ENCODE measurements around the gene CEP76. TPM values are rescaled to one million over a fixed set of nuclear protein-coding genes. Genes with fewer than 3 reads are reported as not detected.
"Not testable (repeated sequence)": the region's sequence is repeated elsewhere in the genome, so short reads cannot be mapped to it uniquely, and the experiment has no call there.

Gene CEP76
- total and polyA plus RNA-seq, 5 donors: 2.3 to 4.2 (median 3.6) TPM

DNA sequence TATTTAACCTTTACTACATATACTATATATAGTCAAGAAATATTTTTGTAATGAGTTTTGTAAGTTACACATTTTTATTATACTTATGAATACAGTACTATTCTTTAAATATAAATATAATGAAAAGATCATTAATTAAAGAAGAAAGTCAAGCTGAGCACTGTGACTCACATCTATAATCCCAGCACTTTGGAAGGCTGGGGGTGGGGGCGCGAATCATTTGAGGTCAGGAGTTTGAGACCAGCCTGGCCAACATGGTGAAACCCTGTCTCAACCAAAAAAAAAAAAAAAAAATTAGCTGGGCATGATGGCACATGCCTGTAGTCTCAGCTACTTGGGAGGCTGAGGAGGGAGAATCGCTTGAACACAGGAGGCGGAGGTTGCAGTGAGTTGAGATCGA, 58.8 kb downstream of the CEP76 start:
- H3K4me3 ChIP-seq (ENCODE audit: low read length); intact Hi-C loops (cut with DNase I); ATAC-seq; H3K9me3 ChIP-seq (ENCODE audit: control insufficient read depth, low read length); H3K4me1 ChIP-seq (ENCODE audit: control insufficient read depth, insufficient read depth, low read length); DNase-seq; H3K27ac ChIP-seq (ENCODE audit: low read length); H3K27me3 ChIP-seq (ENCODE audit: control insufficient read depth, insufficient read depth): not testable (repeated sequence)
- WGBS: 99% methylated on average over 5 of the region's 5 CpGs

DNA sequence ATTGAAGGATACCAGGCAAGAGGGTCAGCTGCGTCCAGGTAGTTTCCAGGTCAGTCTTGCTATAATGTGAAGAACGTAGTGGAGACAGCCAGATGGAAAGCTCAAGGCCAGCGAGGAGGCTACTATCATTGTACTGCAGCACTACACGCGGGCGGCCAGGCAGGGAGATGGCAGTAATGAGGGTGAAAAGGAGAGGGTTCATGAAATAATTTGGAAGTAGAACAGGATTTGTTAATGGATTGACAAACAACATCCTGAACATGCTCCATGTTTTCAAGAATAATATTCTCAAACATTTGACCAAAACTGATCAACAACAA, 61.7 kb downstream of the CEP76 start:
- no peaks in the 10 kb centered on the region for H3K27me3 ChIP-seq (ENCODE audit: control insufficient read depth, insufficient read depth)
- peaks cover 9% of the 10 kb centered on the region for H3K4me1 ChIP-seq (ENCODE audit: control insufficient read depth, insufficient read depth, low read length)
- intact Hi-C loops (cut with DNase I): no loop called here
- WGBS: 72% methylated on average over 6 of the region's 6 CpGs
- no peak overlapping the region for H3K4me3 ChIP-seq (ENCODE audit: low read length)
- peak overlapping the region; percentile 94 for H3K27ac ChIP-seq (ENCODE audit: low read length)
- DNase-seq: no peak
- no peaks in the 10 kb centered on the region for H3K9me3 ChIP-seq (ENCODE audit: control insufficient read depth, low read length)
- peak in 1 of 2 donors; percentile 12 for ATAC-seq

DNA sequence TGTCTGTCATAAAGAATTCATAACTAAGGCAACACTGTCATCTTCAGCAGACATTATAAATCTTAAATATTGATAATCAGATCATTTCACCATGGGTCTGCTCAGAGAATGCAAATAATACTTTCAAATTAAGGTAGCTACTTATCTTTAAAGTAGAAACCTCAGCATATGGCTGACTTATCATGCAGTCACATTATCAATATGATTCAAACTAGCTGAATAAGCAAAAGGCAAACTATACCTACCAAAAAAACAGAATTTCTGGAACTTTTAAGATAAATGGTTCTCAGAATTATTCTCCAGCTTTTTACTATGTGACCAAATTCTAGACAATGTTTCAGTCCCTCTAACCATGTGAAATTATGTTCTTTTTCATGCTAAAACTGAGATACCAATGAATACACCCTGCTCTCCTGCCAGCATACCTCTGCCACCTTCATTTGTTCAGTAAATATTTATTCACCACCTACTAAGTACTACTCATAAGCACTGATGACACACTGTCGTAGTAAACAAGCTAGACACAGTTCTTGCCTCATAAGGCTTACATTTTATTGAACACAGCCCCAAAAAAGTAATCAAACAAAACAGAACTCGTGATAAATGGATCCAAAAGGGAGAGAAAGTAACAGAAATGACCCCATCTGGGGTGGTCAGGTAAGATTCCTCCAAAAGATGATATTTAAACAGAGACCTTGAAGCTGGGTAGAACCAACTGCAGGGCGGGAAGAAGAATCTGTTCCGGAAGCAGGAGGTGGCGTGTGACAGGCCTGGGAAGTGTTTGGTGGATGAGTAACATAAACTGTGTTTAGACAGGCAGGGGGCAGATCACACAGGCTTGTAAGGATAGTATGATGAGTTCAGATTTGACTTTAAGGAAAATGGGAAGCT, 62.3 kb downstream of the CEP76 start:
- DNase-seq: peak in 1 of 3 donors; percentile 51
- Histone ChIP-seq H3K4me3 (ENCODE audit: low read length) (no peak overlapping the region), H3K9me3 (ENCODE audit: control insufficient read depth, low read length) (no peaks in the 10 kb centered on the region), H3K27ac (ENCODE audit: low read length) (peak overlapping the region; percentile 94), H3K4me1 (ENCODE audit: control insufficient read depth, insufficient read depth, low read length) (peaks cover 6% of the 10 kb centered on the region), H3K27me3 (ENCODE audit: control insufficient read depth, insufficient read depth) (no peaks in the 10 kb centered on the region)
- ATAC-seq: peak; percentile 77 to 81
- intact Hi-C loops (cut with DNase I): no loop called here
- WGBS: 72% methylated on average over 5 of the region's 5 CpGs

DNA sequence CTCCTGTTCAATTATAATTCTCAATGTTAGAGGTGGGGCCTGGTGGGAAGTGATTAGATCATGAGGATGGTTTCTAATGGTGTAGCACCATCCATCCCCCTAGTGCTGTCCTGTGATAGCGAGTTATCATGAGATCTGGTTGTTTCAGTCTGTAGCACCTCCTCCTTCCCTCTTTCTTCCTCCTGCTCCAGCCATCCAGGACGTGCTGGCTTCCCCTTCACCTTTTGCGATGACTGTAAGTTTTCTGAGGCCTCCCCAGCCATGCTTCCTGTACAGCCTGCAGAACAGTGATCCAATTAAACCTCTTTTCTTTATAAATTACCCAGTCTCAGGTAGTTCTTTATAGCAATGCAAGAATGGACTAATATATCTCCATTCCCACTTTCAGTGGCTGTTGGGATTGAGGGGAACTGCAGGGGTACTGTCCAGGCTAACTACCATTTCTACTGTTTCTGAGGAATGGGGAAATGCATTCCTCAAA, 63.8 kb downstream of the CEP76 start:
- H3K4me3 ChIP-seq (ENCODE audit: low read length): no peak overlapping the region
- H3K9me3 ChIP-seq (ENCODE audit: control insufficient read depth, low read length): no peaks in the 10 kb centered on the region
- WGBS: 79% methylated on average over 3 of the region's 3 CpGs
- H3K27me3 ChIP-seq (ENCODE audit: control insufficient read depth, insufficient read depth): no peaks in the 10 kb centered on the region
- H3K4me1 ChIP-seq (ENCODE audit: control insufficient read depth, insufficient read depth, low read length): peaks cover 3% of the 10 kb centered on the region
- intact Hi-C loops (cut with DNase I): no loop called here
- peak overlapping the region; percentile 35 for H3K27ac ChIP-seq (ENCODE audit: low read length)
- DNase-seq: no peak
- ATAC-seq: no peak

DNA sequence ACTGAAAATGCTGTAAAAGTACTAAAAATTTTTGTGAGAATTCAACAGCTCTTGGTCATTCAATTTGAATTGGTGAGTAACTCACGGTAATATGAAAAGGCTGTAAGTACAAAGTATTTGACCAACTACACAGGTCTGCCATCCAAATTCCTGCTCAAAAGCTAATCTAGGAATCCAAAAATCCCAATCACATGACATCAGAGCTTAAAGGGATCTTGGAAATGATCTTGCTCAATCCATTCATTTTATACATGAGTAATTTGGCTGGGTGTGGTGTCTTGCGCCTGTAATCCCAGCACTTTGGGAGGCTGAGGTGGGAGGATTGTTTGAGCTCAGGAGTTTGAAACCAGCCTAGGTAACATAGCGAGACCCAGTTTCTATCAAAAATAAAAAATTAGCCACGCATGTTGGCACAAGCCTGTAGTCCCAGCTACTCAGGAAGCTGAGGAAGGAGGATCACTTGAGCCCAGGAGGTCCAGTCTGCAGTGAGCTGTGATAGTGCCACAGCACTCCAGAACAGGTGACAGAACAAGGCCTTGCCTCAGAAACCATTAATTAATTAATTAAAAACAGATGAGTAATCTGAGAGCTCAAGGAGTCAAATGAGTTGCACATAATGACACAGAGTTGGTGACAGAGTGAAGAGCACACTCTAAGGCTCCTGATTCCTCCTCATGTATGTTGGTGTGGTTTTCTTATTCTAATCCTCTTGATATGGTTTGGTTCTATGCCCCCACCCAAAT, 64.5 kb downstream of the CEP76 start:
- 96% methylated on average over 4 of the region's 4 CpGs for WGBS
- Histone ChIP-seq H3K4me1 (ENCODE audit: control insufficient read depth, insufficient read depth, low read length) (peaks cover 3% of the 10 kb centered on the region), H3K27me3 (ENCODE audit: control insufficient read depth, insufficient read depth) (no peaks in the 10 kb centered on the region), H3K9me3 (ENCODE audit: control insufficient read depth, low read length) (no peaks in the 10 kb centered on the region), H3K27ac (ENCODE audit: low read length) (peak overlapping the region; percentile 35), H3K4me3 (ENCODE audit: low read length) (no peak overlapping the region)
- DNase-seq (no peak), ATAC-seq (no peak)
- intact Hi-C loops (cut with DNase I): no loop called here

DNA sequence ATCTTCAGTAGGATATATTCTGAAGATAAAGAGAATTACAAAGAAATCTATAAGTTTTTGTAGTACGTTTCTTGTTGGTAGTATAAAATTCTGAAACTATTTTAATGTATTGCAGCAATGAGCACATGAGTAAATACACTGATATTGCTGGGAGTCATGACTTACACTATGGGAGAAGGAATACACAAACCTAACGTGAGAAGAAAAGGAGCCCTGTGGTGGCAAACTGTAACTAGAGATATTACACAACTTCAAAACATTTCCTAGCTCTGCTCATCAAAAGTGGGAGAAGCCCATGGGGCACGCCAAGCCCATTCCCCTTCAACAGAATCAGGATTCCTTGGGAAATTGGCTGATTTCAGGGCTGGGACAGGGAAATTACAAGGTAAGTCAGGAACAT, 65.1 kb downstream of the CEP76 start:
- Histone ChIP-seq H3K27ac (ENCODE audit: low read length) (no peak overlapping the region), H3K27me3 (ENCODE audit: control insufficient read depth, insufficient read depth) (no peaks in the 10 kb centered on the region), H3K4me3 (ENCODE audit: low read length) (no peak overlapping the region), H3K9me3 (ENCODE audit: control insufficient read depth, low read length) (no peaks in the 10 kb centered on the region), H3K4me1 (ENCODE audit: control insufficient read depth, insufficient read depth, low read length) (peaks cover 3% of the 10 kb centered on the region)
- DNase-seq (no peak), ATAC-seq (no peak)
- 93% methylated on average over 3 of the region's 3 CpGs for WGBS
- intact Hi-C loops (cut with DNase I): no loop called here

DNA sequence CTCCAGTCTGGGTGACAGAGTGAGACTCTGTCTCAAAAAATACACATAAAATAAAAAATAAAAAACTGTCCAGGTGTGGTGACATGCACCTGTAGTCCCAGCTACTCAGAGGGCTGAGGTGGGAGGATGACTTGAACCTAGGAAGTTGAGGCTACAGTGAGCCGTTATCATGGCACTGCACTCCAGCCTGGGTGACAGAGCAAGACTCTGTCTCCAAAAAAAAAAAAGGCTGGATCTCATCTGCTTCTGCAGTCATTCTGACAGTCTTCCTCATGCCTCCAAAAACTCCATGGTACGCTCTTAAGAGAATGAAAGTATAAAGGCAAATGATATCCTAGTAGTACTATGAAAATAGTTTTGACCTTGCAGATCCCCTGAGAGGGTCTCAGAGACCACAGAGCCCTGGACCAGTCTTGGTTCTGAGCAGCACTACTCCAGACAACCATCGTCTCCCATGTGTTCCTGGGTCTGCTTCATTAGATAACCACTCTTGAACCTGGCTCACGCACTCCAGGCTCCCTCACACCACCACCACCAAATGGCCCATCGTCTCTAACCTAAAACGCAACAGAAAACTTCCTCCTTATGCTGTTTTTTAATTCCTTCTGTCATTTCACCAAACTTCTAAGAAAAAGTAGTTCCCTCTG, 70.6 kb downstream of the CEP76 start:
- Histone ChIP-seq H3K4me1 (ENCODE audit: control insufficient read depth, insufficient read depth, low read length) (peaks cover 2% of the 10 kb centered on the region), H3K9me3 (ENCODE audit: control insufficient read depth, low read length) (no peaks in the 10 kb centered on the region), H3K27me3 (ENCODE audit: control insufficient read depth, insufficient read depth) (no peaks in the 10 kb centered on the region), H3K4me3 (ENCODE audit: low read length) (no peak overlapping the region), H3K27ac (ENCODE audit: low read length) (no peak overlapping the region)
- no peak for DNase-seq
- 79% methylated on average over 6 of the region's 6 CpGs for WGBS
- intact Hi-C loops (cut with DNase I): no loop called here
- no peak for ATAC-seq

DNA sequence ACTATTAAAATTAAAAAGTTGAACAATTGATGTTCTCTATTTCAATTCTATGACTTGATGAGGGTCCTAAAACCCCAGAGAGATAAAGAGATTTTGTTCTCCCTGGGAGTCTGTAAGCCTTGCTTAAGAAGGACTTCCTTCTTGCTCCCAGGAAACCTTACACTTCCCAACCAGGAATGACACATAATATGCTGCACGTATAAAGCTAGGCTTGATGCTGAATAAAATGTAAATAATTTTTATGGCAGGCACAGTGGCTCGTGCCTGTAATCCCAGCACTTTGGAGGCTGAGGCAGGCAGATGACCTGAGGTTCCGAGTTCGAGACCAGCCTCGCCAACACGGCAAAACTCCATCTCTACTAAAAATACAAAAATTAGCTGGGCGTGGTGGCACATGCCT, 72.4 kb downstream of the CEP76 start:
- DNase-seq: no peak
- intact Hi-C loops (cut with DNase I): no loop called here
- WGBS: 92% methylated on average over 7 of the region's 7 CpGs

DNA sequence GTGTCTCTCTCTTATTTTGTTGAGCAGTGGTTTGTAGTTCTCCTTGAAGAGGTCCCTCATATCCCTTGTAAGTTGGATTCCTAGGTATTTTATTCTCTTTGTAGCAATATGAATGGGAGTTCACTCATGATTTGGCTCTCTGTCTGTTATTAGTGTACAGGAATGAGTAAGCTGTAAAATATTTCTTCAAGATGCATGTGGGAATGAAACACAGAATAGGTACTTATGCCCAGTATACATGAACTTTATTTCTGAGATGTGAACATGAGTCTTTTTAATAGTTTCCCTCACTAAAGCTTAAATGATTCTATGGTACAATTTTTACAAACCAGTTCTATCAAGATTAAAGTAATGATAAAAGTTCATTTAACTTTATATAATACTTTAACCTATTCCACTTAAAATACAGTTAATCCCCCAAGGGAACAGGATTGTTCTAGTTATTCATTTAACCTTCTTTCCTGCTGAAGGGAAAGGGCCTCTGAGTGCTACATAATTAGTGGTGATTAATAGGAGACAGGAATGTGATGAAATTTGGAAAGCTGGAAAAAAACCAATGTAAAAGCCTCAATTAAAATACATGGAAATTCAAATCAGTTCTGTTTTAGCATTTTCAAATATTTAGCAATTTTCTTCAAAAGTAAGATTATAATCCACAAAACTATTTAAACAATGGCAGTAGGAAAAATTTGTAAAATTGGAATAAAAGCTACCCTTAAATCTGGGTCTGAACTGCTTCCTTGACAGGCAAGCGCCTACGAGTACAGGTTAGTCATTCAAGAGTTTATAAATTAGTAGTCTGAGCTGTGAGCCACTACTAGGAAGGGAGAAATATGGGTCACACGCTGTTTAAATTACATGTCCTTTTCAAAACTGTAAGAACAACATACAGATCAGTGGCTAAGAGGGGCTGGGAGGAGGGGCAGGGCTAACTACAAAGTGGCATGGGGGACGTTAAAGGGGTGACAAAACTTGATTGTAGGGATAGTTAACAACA, 73.5 kb downstream of the CEP76 start:
- intact Hi-C loops (cut with DNase I): no loop called here
- Histone ChIP-seq H3K27ac (ENCODE audit: low read length) (no peak overlapping the region), H3K4me1 (ENCODE audit: control insufficient read depth, insufficient read depth, low read length) (no peaks in the 10 kb centered on the region), H3K27me3 (ENCODE audit: control insufficient read depth, insufficient read depth) (no peaks in the 10 kb centered on the region), H3K4me3 (ENCODE audit: low read length) (no peak overlapping the region), H3K9me3 (ENCODE audit: control insufficient read depth, low read length) (no peaks in the 10 kb centered on the region)
- DNase-seq: no peak
- 87% methylated on average over 4 of the region's 4 CpGs for WGBS
- ATAC-seq: no peak

More for the DNA sequence above, 72.4 kb downstream of the CEP76 start:
- no peak for ATAC-seq
- no peaks in the 10 kb centered on the region for H3K4me1 ChIP-seq (ENCODE audit: control insufficient read depth, insufficient read depth, low read length)
- no peak overlapping the region for H3K27ac ChIP-seq (ENCODE audit: low read length)
- no peaks in the 10 kb centered on the region for H3K9me3 ChIP-seq (ENCODE audit: control insufficient read depth, low read length)
- no peak overlapping the region for H3K4me3 ChIP-seq (ENCODE audit: low read length)
- H3K27me3 ChIP-seq (ENCODE audit: control insufficient read depth, insufficient read depth): no peaks in the 10 kb centered on the region

DNA sequence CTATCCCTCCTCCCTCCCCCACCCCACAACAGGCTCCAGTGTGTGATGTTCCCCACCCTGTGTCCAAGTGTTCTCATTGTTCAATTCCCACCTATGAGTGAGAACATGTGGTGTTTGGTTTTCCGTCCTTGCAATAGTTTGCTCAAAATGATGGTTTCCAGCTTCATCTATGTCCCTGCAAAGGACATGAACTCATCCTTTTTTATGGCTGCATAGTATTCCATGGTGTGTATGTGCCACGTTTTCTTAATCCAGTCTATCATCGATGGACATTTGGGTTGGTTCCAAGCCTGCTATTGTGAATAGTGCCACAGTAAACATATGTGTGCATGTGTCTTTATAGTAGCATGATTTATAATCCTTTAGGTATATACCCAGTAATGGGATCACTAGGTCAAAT, 75.3 kb downstream of the CEP76 start:
- intact Hi-C loops (cut with DNase I); H3K27ac ChIP-seq (ENCODE audit: low read length); DNase-seq; H3K27me3 ChIP-seq (ENCODE audit: control insufficient read depth, insufficient read depth); H3K9me3 ChIP-seq (ENCODE audit: control insufficient read depth, low read length); H3K4me3 ChIP-seq (ENCODE audit: low read length); H3K4me1 ChIP-seq (ENCODE audit: control insufficient read depth, insufficient read depth, low read length); ATAC-seq: not testable (repeated sequence)
- 95% methylated on average over 3 of the region's 3 CpGs for WGBS

Measured in right cardiac atrium (tissue), 5 donors.